NCI-H526 (cell line): ENCODE results near the gene IFT172.
"Not testable (repeated sequence)": the region's sequence is repeated elsewhere in the genome, so short reads cannot be mapped to it uniquely, and the experiment has no call there.

Experiments used
- DNase-seq, 2 experiments: peaks; one replicate each; lab custom pipeline; 2025; lab: John Stamatoyannopoulos, UW

IFT172 gene

GRCh38 chr2:27489498-27490397 lies at the start of gene IFT172:
IFT172 (minus strand) TSS chr2:27489743; CDS start chr2:27489653, 90 bp downstream.
- DNase-seq = peak; percentile 99 to 100

- DNase-seq = not testable (repeated sequence)
These were observed 49.4 kb upstream of the IFT172 start for GRCh38 chr2:27538839-27539450.

GRCh38 chr2:27537287-27537686 lies 47.7 kb upstream of the IFT172 start:
- no peak for DNase-seq

- DNase-seq = no peak
These were observed 42.4 kb upstream of the IFT172 start for GRCh38 chr2:27531983-27532382.

- DNase-seq = no peak
These were observed 37.6 kb upstream of the IFT172 start for GRCh38 chr2:27527182-27527581.

GRCh38 chr2:27522400-27522945 lies 32.9 kb upstream of the IFT172 start:
- no peak for DNase-seq

- no peak for DNase-seq
These were observed 30.8 kb upstream of the IFT172 start for GRCh38 chr2:27520316-27520715.

GRCh38 chr2:27518782-27519113 lies 29.2 kb upstream of the IFT172 start:
- no peak for DNase-seq

- DNase-seq = no peak
These were observed 28.7 kb upstream of the IFT172 start for GRCh38 chr2:27518113-27518781.

GRCh38 chr2:27509326-27509725 lies 19.8 kb upstream of the IFT172 start:
- DNase-seq = no peak

GRCh38 chr2:27507293-27507692 lies 17.8 kb upstream of the IFT172 start:
- no peak for DNase-seq

GRCh38 chr2:27506587-27506986 lies 17.0 kb upstream of the IFT172 start:
- no peak for DNase-seq

- DNase-seq = no peak
These were observed 12.6 kb upstream of the IFT172 start for GRCh38 chr2:27502142-27502541.

- no peak for DNase-seq
These were observed 11.5 kb upstream of the IFT172 start for GRCh38 chr2:27501042-27501441.

GRCh38 chr2:27498975-27499374 lies 9.4 kb upstream of the IFT172 start:
- DNase-seq = no peak

- no peak for DNase-seq
These were observed 7.7 kb upstream of the IFT172 start for GRCh38 chr2:27497288-27497627.

GRCh38 chr2:27496357-27497287 lies 7.1 kb upstream of the IFT172 start, which contains the start of gene GCKR:
GCKR (plus strand) TSS chr2:27496839; CDS start chr2:27496905, 66 bp downstream.
- no peak for DNase-seq

- DNase-seq = no peak
These were observed 6.4 kb upstream of the IFT172 start for GRCh38 chr2:27495840-27496356.

GRCh38 chr2:27494944-27495554 lies 5.5 kb upstream of the IFT172 start, which contains the start of gene FNDC4:
FNDC4 (minus strand) TSS chr2:27495200; CDS start chr2:27494679, 521 bp downstream.
- peak in 1 of 2 experiments; percentile 37 for DNase-seq

GRCh38 chr2:27494284-27494943 lies 4.9 kb upstream of the IFT172 start:
- no peak for DNase-seq
